Measurements from ENCODE around the gene PSMB10.

DNA sequence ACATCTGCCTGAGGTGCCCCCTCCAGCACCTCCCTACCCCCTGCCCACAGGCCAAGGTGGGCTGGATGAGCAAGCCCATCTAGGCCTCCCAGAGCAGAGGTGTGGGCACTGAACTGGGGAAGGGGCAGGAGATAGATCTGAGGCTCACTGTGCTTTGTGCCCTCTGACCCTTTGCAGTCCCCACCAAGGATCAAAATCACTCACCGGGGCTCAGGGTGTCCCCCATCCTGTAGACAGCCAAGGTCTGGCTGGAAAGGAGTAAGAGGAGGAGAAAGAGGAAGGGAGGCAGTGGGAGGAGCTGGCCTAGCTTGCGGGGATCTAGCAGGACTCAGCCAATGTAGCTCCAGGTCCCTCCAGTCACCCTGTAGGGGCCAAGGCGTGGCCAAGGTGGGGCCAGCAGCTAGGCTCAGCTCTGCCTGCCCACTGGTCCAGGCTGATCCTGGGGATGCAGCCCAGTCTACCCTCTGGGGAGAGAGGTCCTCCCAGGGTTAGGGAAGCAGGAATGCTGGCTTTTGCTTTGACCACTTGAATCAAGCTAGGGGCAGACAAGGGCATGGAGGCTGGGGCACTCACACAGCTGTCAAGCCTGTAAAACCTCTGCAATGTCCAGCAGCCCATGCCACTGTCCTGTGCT, 30.0 kb upstream of the PSMB10 start:
- no peak for TF ChIP-seq POLR2A (IDR thresholded peaks at IDR 0.05)
- TF ChIP-seq, protein P1, sequence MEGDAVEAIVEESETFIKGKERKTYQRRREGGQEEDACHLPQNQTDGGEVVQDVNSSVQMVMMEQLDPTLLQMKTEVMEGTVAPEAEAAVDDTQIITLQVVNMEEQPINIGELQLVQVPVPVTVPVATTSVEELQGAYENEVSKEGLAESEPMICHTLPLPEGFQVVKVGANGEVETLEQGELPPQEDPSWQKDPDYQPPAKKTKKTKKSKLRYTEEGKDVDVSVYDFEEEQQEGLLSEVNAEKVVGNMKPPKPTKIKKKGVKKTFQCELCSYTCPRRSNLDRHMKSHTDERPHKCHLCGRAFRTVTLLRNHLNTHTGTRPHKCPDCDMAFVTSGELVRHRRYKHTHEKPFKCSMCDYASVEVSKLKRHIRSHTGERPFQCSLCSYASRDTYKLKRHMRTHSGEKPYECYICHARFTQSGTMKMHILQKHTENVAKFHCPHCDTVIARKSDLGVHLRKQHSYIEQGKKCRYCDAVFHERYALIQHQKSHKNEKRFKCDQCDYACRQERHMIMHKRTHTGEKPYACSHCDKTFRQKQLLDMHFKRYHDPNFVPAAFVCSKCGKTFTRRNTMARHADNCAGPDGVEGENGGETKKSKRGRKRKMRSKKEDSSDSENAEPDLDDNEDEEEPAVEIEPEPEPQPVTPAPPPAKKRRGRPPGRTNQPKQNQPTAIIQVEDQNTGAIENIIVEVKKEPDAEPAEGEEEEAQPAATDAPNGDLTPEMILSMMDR (IDR thresholded peaks at IDR 0.05), result no peak
